CD14-positive monocyte (primary cell): ENCODE measurements around the gene RPP14. TPM values are rescaled to one million over a fixed set of nuclear protein-coding genes. Genes with fewer than 3 reads are reported as not detected.

Experiments
- DNase-seq, 3 donors: peaks; one replicate each; pipeline ENCODE4 v3.0.0-alpha.2; 2011 to 2022
- H2AFZ ChIP-seq: 2 replicates; pipeline ENCODE4 v1.6.0; 2012; ENCODE audit warnings: mild to moderate bottlenecking, low read depth, low read length, inconsistent platforms; ENCODE audit not compliant: insufficient read depth, poor library complexity, severe bottlenecking
- H3K27ac ChIP-seq, 2 donors: 1 replicate in 1 of 2; 2 replicates in 1 of 2; pipeline ENCODE4 v1.5.1; 2012 to 2013; ENCODE audit warnings: low read length in 2 of 2, control low read depth in 1 of 2, inconsistent platforms in 1 of 2, low read depth in 1 of 2, mild to moderate bottlenecking in 1 of 2
- H3K27me3 ChIP-seq, 2 donors: one replicate each; pipeline versions ENCODE4 v1.6.0 to v1.6.1; 2011 to 2013; ENCODE audit warnings: low read length in 2 of 2; ENCODE audit not compliant: control insufficient read depth in 2 of 2, insufficient read depth in 2 of 2
- H3K36me3 ChIP-seq, 2 donors: replicated peaks in 1 of 2; 1 replicate in 1 of 2; 2 replicates in 1 of 2; pipeline versions ENCODE4 v1.5.1 to v1.6.1; 2012 to 2013; ENCODE audit warnings: low read length in 2 of 2, control low read depth in 1 of 2, inconsistent platforms in 1 of 2, mild to moderate bottlenecking in 1 of 2; ENCODE audit not compliant: insufficient read depth in 2 of 2, control insufficient read depth in 1 of 2
- H3K4me1 ChIP-seq, 2 donors: 1 replicate in 1 of 2; 2 replicates in 1 of 2; pipeline versions ENCODE4 v1.5.1 to v1.6.1; 2012 to 2013; ENCODE audit warnings: low read length in 2 of 2, control low read depth in 1 of 2, inconsistent platforms in 1 of 2, mild to moderate bottlenecking in 1 of 2, moderate library complexity in 1 of 2; ENCODE audit not compliant: insufficient read depth in 2 of 2, control insufficient read depth in 1 of 2
- H3K4me2 ChIP-seq: replicated peaks from 2 replicates; pipeline ENCODE3; 2012; ENCODE audit warnings: low read length, moderate library complexity, mild to moderate bottlenecking; ENCODE audit not compliant: poor library complexity, severe bottlenecking; ENCODE audit errors: extremely low read depth
- H3K4me3 ChIP-seq, 3 experiments: fragments of 200-600 bp in 1 of 3; sonication (generic) in 1 of 3; replicated peaks in 1 of 3; 1 replicate in 2 of 3; 2 replicates in 1 of 3; pipeline ENCODE4 v1.5.1; 2011 to 2013; ENCODE audit warnings: low read length in 3 of 3, mild to moderate bottlenecking in 3 of 3, control low read depth in 2 of 3, low read depth in 2 of 3, inconsistent platforms in 1 of 3, moderate library complexity in 1 of 3
- H3K79me2 ChIP-seq: 2 replicates; pipeline ENCODE4 v1.6.0; 2012; ENCODE audit warnings: mild to moderate bottlenecking, control low read depth, inconsistent platforms, low read length, moderate library complexity; ENCODE audit not compliant: insufficient read depth
- H3K9ac ChIP-seq: 2 replicates; pipeline ENCODE4 v1.6.0; 2017; ENCODE audit warnings: low read length, mild to moderate bottlenecking; ENCODE audit not compliant: insufficient read depth, poor library complexity, severe bottlenecking
- H3K9me3 ChIP-seq, 2 donors: replicated peaks in 1 of 2; 1 replicate in 1 of 2; 2 replicates in 1 of 2; pipeline versions ENCODE4 v1.5.1 to v1.6.1; 2012 to 2013; ENCODE audit warnings: low read length in 2 of 2, control low read depth in 1 of 2; ENCODE audit not compliant: control insufficient read depth in 1 of 2, insufficient read depth in 1 of 2
- H4K20me1 ChIP-seq: 2 replicates; pipeline ENCODE4 v1.6.0; 2012; ENCODE audit warnings: mild to moderate bottlenecking, low read length, control low read depth, moderate library complexity; ENCODE audit not compliant: insufficient read depth
- H3K27ac Mint-ChIP-seq, 7 donors: one replicate each; pipeline ENCODE4 v1.8.0; 2020; ENCODE audit warnings: mild to moderate bottlenecking in 7 of 7, mixed read lengths in 7 of 7, moderate library complexity in 6 of 7, inconsistent platforms in 2 of 7
- H3K27me3 Mint-ChIP-seq, 3 donors: one replicate each; pipeline ENCODE4 v1.8.0; 2021 to 2022; ENCODE audit warnings: low read depth in 3 of 3, mild to moderate bottlenecking in 3 of 3, mixed read lengths in 3 of 3, moderate library complexity in 3 of 3, inconsistent platforms in 1 of 3
- H3K36me3 Mint-ChIP-seq, 2 donors: one replicate each; pipeline ENCODE4 v1.8.0; 2020; ENCODE audit warnings: mixed read lengths in 2 of 2, inconsistent platforms in 1 of 2, mild to moderate bottlenecking in 1 of 2
- H3K4me1 Mint-ChIP-seq: one replicate; pipeline ENCODE4 v1.8.0; 2020; ENCODE audit warnings: mild to moderate bottlenecking, mixed read lengths
- H3K4me3 Mint-ChIP-seq, 2 donors: one replicate each; pipeline ENCODE4 v1.8.0; 2020; ENCODE audit warnings: mild to moderate bottlenecking in 2 of 2, mixed read lengths in 2 of 2, moderate library complexity in 1 of 2
- H3K9me3 Mint-ChIP-seq, 7 donors: one replicate each; pipeline ENCODE4 v1.8.0; 2020 to 2022; ENCODE audit warnings: mixed read lengths in 7 of 7, mild to moderate bottlenecking in 6 of 7, moderate library complexity in 6 of 7, inconsistent platforms in 2 of 7
- WGBS: methylation state at CpG from one replicate; pipeline ENCODE4 v1.1.5; 2013; ENCODE audit warnings: missing lambda C conversion rate; ENCODE audit not compliant: insufficient coverage; 5-methylcytosine and 5-hydroxymethylcytosine counted together
- intact Hi-C, 2 donors: fragments of 100-400 bp; cut with micrococcal nuclease; formaldehyde crosslinking; loops; one replicate each; pipeline versions ENCODE4 v1.15.0 to v1.15.1; 2023
- polyA plus RNA-seq, 3 donors: library from polyadenylated mRNA; depleted of rRNA in 1 of 3; unstranded in 2 of 3; stranded (reverse) in 1 of 3; fragments of 300-500 nt in 2 of 3; fragments of >200 nt in 1 of 3; fragmentation: Illumina TruSeq in 2 of 3; gene quantifications; 1 replicate in 2 of 3; 2 replicates in 1 of 3; pipeline ENCODE4 v1.2.3, GENCODE V29; 2012 to 2021
- TF ChIP-seq, protein P1 (sequence below): fragments of 200-600 bp; IDR thresholded peaks from one replicate; pipeline ENCODE4 v1.8.0; 2022; ENCODE audit warnings: antibody characterized with exemption, mild to moderate bottlenecking

Gene RPP14
- polyA plus RNA-seq, 3 donors: 3.5 to 8.8 (median 6.6) TPM

- Histone ChIP-seq H3K27me3 (no peaks in the 10 kb centered on the region), H3K36me3 (peaks cover 18 to 47% of the 10 kb centered on the region in 2 donors), H3K4me1 (peaks cover 0 to 8% of the 10 kb centered on the region in 2 donors), H3K27ac (no peak overlapping the region), H2AFZ (no peak overlapping the region), H3K9me3 (no peaks in the 10 kb centered on the region), H3K79me2 (peaks cover 100% of the 10 kb centered on the region), H3K4me3 (no peak overlapping the region), H3K9ac (no peak overlapping the region), H4K20me1 (peaks cover 51% of the 10 kb centered on the region), H3K4me2 (no peak overlapping the region)
- Mint-ChIP-seq H3K36me3 (peaks cover 40 to 48% of the 10 kb centered on the region in 2 donors), H3K27me3 (peaks cover 0 to 2% (median 0%) of the 10 kb centered on the region in 3 donors), H3K4me3 (no peak overlapping the region), H3K27ac (peak overlapping the region in 2 of 7 donors; percentile 54 to 72), H3K9me3 (no peaks in the 10 kb centered on the region), H3K4me1 (peaks cover 31% of the 10 kb centered on the region)
- DNase-seq: no peak
- intact Hi-C loops: no loop called here
- TF ChIP-seq, protein P1, sequence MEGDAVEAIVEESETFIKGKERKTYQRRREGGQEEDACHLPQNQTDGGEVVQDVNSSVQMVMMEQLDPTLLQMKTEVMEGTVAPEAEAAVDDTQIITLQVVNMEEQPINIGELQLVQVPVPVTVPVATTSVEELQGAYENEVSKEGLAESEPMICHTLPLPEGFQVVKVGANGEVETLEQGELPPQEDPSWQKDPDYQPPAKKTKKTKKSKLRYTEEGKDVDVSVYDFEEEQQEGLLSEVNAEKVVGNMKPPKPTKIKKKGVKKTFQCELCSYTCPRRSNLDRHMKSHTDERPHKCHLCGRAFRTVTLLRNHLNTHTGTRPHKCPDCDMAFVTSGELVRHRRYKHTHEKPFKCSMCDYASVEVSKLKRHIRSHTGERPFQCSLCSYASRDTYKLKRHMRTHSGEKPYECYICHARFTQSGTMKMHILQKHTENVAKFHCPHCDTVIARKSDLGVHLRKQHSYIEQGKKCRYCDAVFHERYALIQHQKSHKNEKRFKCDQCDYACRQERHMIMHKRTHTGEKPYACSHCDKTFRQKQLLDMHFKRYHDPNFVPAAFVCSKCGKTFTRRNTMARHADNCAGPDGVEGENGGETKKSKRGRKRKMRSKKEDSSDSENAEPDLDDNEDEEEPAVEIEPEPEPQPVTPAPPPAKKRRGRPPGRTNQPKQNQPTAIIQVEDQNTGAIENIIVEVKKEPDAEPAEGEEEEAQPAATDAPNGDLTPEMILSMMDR: no peak
- WGBS: no CpG with 5 or more reads among the region's 5 CpGs
These were observed 36.6 kb downstream of the RPP14 start for GRCh38 chr3:58342676-58343075.

DNA sequence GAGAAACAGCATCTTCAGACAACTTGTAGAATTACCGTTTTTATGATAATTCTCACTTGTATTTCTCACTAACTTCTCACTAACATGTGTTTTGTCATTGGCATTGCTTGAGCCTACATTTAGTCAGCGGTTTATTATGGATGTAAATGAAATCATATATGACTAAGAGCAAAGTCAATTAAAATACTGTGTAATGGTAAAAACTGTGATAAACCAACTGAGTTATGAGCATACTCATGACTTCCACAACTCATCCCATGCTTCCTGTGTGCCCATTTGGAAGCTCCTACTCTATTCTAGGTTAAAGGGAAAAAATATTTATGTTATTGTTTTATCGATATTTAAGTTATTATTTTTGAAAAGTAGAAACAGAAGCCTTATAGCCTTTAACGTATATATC, 39.4 kb downstream of the RPP14 start:
- Mint-ChIP-seq H3K4me1 (peaks cover 44% of the 10 kb centered on the region), H3K9me3 (no peaks in the 10 kb centered on the region), H3K36me3 (peaks cover 33 to 42% of the 10 kb centered on the region in 2 donors), H3K27me3 (peaks cover 0 to 2% (median 0%) of the 10 kb centered on the region in 3 donors), H3K4me3 (no peak overlapping the region), H3K27ac (no peak overlapping the region)
- no peaks in the 10 kb centered on the region for H3K27me3 ChIP-seq
- no peak overlapping the region for H3K9ac ChIP-seq
- intact Hi-C loops: no loop called here
- H2AFZ ChIP-seq: no peak overlapping the region
- peak overlapping the region in 1 of 2 donors; percentile 60 for H3K27ac ChIP-seq
- no CpG with 5 or more reads among the region's 4 CpGs for WGBS
- peaks cover 14 to 47% of the 10 kb centered on the region in 2 donors for H3K36me3 ChIP-seq
- H3K79me2 ChIP-seq: peaks cover 100% of the 10 kb centered on the region
- TF ChIP-seq, protein P1: no peak
- H3K4me3 ChIP-seq: no peak overlapping the region
- peaks cover 61% of the 10 kb centered on the region for H4K20me1 ChIP-seq
- H3K4me1 ChIP-seq: peaks cover 20 to 25% of the 10 kb centered on the region in 2 donors
- no peak for DNase-seq
- H3K9me3 ChIP-seq: no peaks in the 10 kb centered on the region
- no peak overlapping the region for H3K4me2 ChIP-seq
